ENCODE results near the gene SNX20. TPM values are rescaled to one million over a fixed set of nuclear protein-coding genes. Genes with fewer than 3 reads are reported as not detected.
A peak's percentile ranks its signal among the peaks of the same experiment; 100 is the strongest.

The SNX20 gene
- total and polyA plus RNA-seq, 2 of the 13 experiments (the other 11 are each of a cell fraction or from before 2014, with no cell fraction given): not detected

DNA sequence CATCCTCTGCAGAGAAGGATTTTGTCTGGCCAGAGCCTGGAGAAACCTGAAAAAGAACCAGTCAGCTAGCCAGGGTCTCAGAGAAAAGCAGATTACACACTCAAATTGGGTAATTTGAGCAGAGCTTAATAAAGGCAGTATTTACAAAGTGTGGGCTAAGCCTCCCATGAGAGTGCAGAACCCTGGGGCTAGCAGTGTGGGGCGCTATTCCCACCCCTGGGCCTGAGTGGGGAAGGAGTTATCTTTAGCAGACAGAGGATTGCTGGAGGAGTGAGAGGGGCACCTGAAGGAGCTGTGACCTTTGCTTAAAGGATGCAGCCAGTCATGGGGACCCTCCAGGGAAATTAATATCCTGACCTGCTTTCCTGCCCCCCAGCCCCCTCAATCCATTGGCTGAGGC lies 46.2 kb downstream of the SNX20 start:
- H3K36me3 ChIP-seq (replicated peaks in 1 of 2; ENCODE audit: control insufficient read depth in 1 of 2, insufficient read depth in 2 of 2, low read length in 2 of 2): peaks cover 30 to 45% of the 10 kb centered on the region in 2 experiments
- no TSS peak for BruUV-seq (replicated peaks)
- intact Hi-C loops (cut with micrococcal nuclease; ENCODE audit: unreplicated experiment): no loop called here
- POLR2A ChIA-PET: no interaction called here
- peaks cover 4% of the 10 kb centered on the region; the same call in 1 of the 2 replicates for H3K4me1 ChIP-seq (ENCODE audit: insufficient read depth, low read length)
- DNase-seq (ENCODE audit: low spot score) (no peak), ATAC-seq (no peak), FAIRE-seq (no peak)
- no peaks in the 10 kb centered on the region for H3K79me2 ChIP-seq (ENCODE audit: insufficient read depth, low read length)
- peaks cover 44% of the 10 kb centered on the region for H4K20me1 ChIP-seq (ENCODE audit: insufficient read depth, low read length)
- H3K9me3 ChIP-seq (ENCODE audit: low read length): no peaks in the 10 kb centered on the region
- no peak overlapping the region for H2AFZ ChIP-seq (ENCODE audit: low read length)
- 100% methylated on average over 1 of the region's 1 CpG for WGBS (ENCODE audit: low lambda C conversion rate)
- no peak overlapping the region for H3K4me2 ChIP-seq (ENCODE audit: low read depth, low read length)
- in situ Hi-C loops (cut with HindIII; ENCODE audit: extremely low pct_ligation_motif_present, low pct_unique_long_range_greater_than_20kb): no loop called here
- no peak overlapping the region for H3K27ac ChIP-seq (ENCODE audit: extremely low read length, insufficient read depth, low read length)
- CTCF ChIA-PET (ENCODE audit: low intra/inter-chr PET ratio, low total read pairs): no interaction called here
- H3K4me3 ChIP-seq (replicated peaks in 1 of 3; ENCODE audit: insufficient read depth in 1 of 3, low read depth in 2 of 3, low read length in 3 of 3): no peak overlapping the region
- no peaks in the 10 kb centered on the region for H3K27me3 ChIP-seq (ENCODE audit: control insufficient read depth in 1 of 2, insufficient read depth in 2 of 2, low read length in 2 of 2)
- no peak overlapping the region for H3K9ac ChIP-seq (ENCODE audit: insufficient read depth, low read depth, low read length)
- no peak for TF ChIP-seq GTF2F1 (IDR thresholded peaks at IDR 0.05; ENCODE audit: low read length)
- no peak for TF ChIP-seq SETDB1 (CRISPR knock-in tag; IDR thresholded peaks at IDR 0.05; ENCODE audit: borderline replicate concordance)
- TF ChIP-seq HES4 (CRISPR knock-in tag; IDR thresholded peaks at IDR 0.05; ENCODE audit: borderline replicate concordance): no peak
- TF ChIP-seq ZNF510 (CRISPR knock-in tag; IDR thresholded peaks at IDR 0.05; ENCODE audit: low read depth): no peak
- no peak for TF ChIP-seq ZFYVE20 (CRISPR knock-in tag; IDR thresholded peaks at IDR 0.05; ENCODE audit: borderline replicate concordance, low read depth)
- TF ChIP-seq, protein P1, sequence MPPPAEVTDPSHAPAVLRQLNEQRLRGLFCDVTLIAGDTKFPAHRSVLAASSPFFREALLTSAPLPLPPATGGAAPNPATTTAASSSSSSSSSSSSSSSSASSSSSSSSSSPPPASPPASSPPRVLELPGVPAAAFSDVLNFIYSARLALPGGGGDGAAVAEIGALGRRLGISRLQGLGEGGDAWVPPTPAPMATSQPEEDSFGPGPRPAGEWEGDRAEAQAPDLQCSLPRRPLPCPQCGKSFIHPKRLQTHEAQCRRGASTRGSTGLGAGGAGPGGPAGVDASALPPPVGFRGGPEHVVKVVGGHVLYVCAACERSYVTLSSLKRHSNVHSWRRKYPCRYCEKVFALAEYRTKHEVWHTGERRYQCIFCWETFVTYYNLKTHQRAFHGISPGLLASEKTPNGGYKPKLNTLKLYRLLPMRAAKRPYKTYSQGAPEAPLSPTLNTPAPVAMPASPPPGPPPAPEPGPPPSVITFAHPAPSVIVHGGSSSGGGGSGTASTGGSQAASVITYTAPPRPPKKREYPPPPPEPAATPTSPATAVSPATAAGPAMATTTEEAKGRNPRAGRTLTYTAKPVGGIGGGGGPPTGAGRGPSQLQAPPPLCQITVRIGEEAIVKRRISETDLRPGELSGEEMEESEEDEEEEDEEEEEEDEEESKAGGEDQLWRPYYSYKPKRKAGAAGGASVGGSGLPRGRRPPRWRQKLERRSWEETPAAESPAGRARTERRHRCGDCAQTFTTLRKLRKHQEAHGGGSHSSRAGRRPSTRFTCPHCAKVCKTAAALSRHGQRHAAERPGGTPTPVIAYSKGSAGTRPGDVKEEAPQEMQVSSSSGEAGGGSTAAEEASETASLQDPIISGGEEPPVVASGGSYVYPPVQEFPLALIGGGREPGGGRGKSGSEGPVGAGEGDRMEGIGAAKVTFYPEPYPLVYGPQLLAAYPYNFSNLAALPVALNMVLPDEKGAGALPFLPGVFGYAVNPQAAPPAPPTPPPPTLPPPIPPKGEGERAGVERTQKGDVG (CRISPR knock-in tag; IDR thresholded peaks at IDR 0.05; ENCODE audit: borderline replicate concordance): no peak
- TF ChIP-seq, protein P2, sequence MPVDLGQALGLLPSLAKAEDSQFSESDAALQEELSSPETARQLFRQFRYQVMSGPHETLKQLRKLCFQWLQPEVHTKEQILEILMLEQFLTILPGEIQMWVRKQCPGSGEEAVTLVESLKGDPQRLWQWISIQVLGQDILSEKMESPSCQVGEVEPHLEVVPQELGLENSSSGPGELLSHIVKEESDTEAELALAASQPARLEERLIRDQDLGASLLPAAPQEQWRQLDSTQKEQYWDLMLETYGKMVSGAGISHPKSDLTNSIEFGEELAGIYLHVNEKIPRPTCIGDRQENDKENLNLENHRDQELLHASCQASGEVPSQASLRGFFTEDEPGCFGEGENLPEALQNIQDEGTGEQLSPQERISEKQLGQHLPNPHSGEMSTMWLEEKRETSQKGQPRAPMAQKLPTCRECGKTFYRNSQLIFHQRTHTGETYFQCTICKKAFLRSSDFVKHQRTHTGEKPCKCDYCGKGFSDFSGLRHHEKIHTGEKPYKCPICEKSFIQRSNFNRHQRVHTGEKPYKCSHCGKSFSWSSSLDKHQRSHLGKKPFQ (CRISPR knock-in tag; IDR thresholded peaks at IDR 0.05; ENCODE audit: insufficient replicate concordance): no peak
- no peak for TF ChIP-seq GZF1 (CRISPR knock-in tag; IDR thresholded peaks at IDR 0.05)
- no peak for TF ChIP-seq NFE2 (CRISPR knock-in tag; IDR thresholded peaks at IDR 0.05)
- no peak for TF ChIP-seq KDM2A (CRISPR knock-in tag; IDR thresholded peaks at IDR 0.05; ENCODE audit: borderline replicate concordance, low read depth)
- TF ChIP-seq HMG20A (CRISPR knock-in tag; IDR thresholded peaks at IDR 0.05; ENCODE audit: borderline replicate concordance): no peak
- TF ChIP-seq REPIN1 (CRISPR knock-in tag; IDR thresholded peaks at IDR 0.05; ENCODE audit: borderline replicate concordance, low read depth): no peak
- no peak for TF ChIP-seq PHB2 (IDR thresholded peaks at IDR 0.05; ENCODE audit: partially characterized antibody)
- no peak for TF ChIP-seq STAT5B (CRISPR knock-in tag; IDR thresholded peaks at IDR 0.05)
- no peak for TF ChIP-seq RXRA (CRISPR knock-in tag; IDR thresholded peaks at IDR 0.05)
- TF ChIP-seq POLR2AphosphoS2 (IDR thresholded peaks at IDR 0.05; ENCODE audit: low read depth, low read length): 0 out of 2 replicates have a peak, but pooled peaks have one; percentile 50
- no peak for TF ChIP-seq MAFF (IDR thresholded peaks at IDR 0.05; ENCODE audit: low read depth, low read length)
- TF ChIP-seq RBM22 (optimal IDR thresholded peaks at IDR 0.05; ENCODE audit: low read length): peak; percentile 97
- no peak for TF ChIP-seq HNF4G (IDR thresholded peaks at IDR 0.05; ENCODE audit: borderline replicate concordance, low read depth, low read length)
- TF ChIP-seq HNF4G (CRISPR knock-in tag; IDR thresholded peaks at IDR 0.05; ENCODE audit: borderline replicate concordance, low read depth): no peak

All from HepG2 (cell line).